Progenitor cell of endocrine pancreas (in vitro differentiated cells): ENCODE results near the gene RELCH. TPM values are rescaled to one million over a fixed set of nuclear protein-coding genes. Genes with fewer than 3 reads are reported as not detected.

Experiments
- DNase-seq: peaks from one replicate; pipeline ENCODE4 v3.0.0; 2021; ENCODE audit warnings: low spot score; ENCODE audit not compliant: unreplicated experiment
- H3K27ac Mint-ChIP-seq: 2 replicates; pipeline ENCODE4 v1.8.0; 2021; ENCODE audit warnings: mild to moderate bottlenecking, moderate library complexity, mixed read lengths
- H3K27me3 Mint-ChIP-seq: 2 replicates; pipeline ENCODE4 v1.8.0; 2021; ENCODE audit warnings: mixed read lengths
- H3K36me3 Mint-ChIP-seq: 2 replicates; pipeline ENCODE4 v1.8.0; 2022; ENCODE audit warnings: mixed read lengths; ENCODE audit not compliant: insufficient read depth
- H3K4me1 Mint-ChIP-seq: 2 replicates; pipeline ENCODE4 v1.8.0; 2021; ENCODE audit warnings: low read depth, mixed read lengths
- H3K4me3 Mint-ChIP-seq: 2 replicates; pipeline ENCODE4 v1.8.0; 2021; ENCODE audit warnings: low read depth, mild to moderate bottlenecking, moderate library complexity, mixed read lengths
- H3K9me3 Mint-ChIP-seq: 2 replicates; pipeline ENCODE4 v1.8.0; 2021; ENCODE audit warnings: low read depth, mixed read lengths
- total RNA-seq: library from RNA; stranded (reverse); gene quantifications from 2 replicates; pipeline ENCODE4 v1.2.1, GENCODE V29; 2021
- TF ChIP-seq, protein P1 (sequence below): fragments of 200-600 bp; sonication (generic); IDR thresholded peaks from one replicate; pipeline ENCODE4 v1.5.0; 2021; ENCODE audit warnings: antibody characterized with exemption, mild to moderate bottlenecking; ENCODE audit not compliant: unreplicated experiment

The RELCH gene
- total RNA-seq, 1 donor from 2014 or later, result 34.7 TPM

DNA sequence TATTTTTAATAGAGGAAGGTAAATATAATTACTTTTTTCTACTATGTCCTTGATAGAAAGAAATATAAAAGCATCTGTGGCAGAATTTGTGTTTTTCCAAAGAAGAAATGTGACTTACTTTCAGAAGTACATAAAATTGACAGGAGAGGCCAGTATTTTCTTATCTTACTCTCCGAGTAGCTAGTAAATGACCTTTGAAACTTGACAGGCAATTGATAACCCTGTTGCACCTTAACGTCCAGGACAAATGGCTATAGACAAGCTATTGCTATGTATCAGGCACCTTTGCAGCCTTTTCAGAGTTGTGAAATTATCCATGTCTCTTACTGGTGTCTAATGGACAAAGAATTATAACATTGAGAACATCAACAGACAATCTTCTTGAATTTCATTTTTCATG, 75.0 kb downstream of the RELCH start:
- Mint-ChIP-seq H3K27me3 (no peaks in the 10 kb centered on the region), H3K9me3 (no peaks in the 10 kb centered on the region)

DNA sequence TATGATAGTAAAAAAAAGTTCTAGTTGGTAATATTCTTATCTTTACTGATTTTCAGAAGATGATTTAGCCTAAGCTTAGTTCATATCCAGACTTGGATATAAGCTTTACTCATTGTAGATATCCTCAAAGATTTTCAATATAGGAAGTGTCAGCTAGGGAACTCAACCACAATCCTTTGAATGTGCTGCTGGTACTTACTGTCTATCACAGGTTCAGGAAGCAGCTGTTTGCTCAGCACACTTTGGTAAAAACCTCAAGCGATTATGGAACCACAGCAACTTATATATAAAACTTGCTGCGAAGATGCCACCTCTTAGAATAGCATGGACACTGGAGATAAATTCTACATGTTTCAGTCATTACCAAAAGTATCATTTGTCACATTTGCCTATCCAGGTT, 77.9 kb downstream of the RELCH start:
- Mint-ChIP-seq H3K4me3 (no peak overlapping the region), H3K27me3 (no peaks in the 10 kb centered on the region), H3K36me3 (peaks cover 19% of the 10 kb centered on the region), H3K27ac (no peak overlapping the region), H3K4me1 (peaks cover 9% of the 10 kb centered on the region), H3K9me3 (no peaks in the 10 kb centered on the region)
- TF ChIP-seq, protein P1, sequence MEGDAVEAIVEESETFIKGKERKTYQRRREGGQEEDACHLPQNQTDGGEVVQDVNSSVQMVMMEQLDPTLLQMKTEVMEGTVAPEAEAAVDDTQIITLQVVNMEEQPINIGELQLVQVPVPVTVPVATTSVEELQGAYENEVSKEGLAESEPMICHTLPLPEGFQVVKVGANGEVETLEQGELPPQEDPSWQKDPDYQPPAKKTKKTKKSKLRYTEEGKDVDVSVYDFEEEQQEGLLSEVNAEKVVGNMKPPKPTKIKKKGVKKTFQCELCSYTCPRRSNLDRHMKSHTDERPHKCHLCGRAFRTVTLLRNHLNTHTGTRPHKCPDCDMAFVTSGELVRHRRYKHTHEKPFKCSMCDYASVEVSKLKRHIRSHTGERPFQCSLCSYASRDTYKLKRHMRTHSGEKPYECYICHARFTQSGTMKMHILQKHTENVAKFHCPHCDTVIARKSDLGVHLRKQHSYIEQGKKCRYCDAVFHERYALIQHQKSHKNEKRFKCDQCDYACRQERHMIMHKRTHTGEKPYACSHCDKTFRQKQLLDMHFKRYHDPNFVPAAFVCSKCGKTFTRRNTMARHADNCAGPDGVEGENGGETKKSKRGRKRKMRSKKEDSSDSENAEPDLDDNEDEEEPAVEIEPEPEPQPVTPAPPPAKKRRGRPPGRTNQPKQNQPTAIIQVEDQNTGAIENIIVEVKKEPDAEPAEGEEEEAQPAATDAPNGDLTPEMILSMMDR, result no peak
- no peak for DNase-seq

More for the DNA sequence above, 75.0 kb downstream of the RELCH start:
- H3K27ac Mint-ChIP-seq, result no peak overlapping the region
- DNase-seq, result no peak
- peaks cover 9% of the 10 kb centered on the region for H3K4me1 Mint-ChIP-seq
- H3K4me3 Mint-ChIP-seq, result no peak overlapping the region
- peaks cover 34% of the 10 kb centered on the region for H3K36me3 Mint-ChIP-seq
- TF ChIP-seq, protein P1, result peak; percentile 17

GRCh38 chr18:62277045-62277444, 90.0 kb downstream of the RELCH start:
- Mint-ChIP-seq H3K4me3 (no peak overlapping the region), H3K27me3 (no peaks in the 10 kb centered on the region), H3K27ac (no peak overlapping the region), H3K9me3 (no peaks in the 10 kb centered on the region), H3K4me1 (peaks cover 14% of the 10 kb centered on the region), H3K36me3 (peaks cover 6% of the 10 kb centered on the region)
- no peak for DNase-seq
- TF ChIP-seq, protein P1, result no peak

DNA sequence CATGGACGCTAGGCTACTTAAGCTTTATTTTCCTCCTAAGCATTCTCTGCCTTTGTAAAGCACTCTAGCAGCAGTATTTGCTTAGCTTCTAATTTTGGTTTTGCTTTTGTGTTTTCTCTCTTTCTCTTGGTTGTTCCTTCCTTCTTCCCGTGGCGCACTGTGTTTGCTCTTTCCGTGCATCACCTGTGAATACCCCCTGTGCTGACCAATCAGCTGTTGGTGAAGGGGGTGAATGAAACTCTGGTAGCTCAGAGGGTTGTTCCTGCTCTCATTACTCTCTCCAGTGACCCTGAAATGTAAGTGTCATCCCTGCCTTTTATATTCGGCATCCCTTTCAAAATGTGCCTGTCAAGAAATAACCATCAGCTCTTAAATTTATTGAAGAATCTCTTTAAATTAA, 92.5 kb downstream of the RELCH start:
- TF ChIP-seq, protein P1, result no peak
- H3K4me1 Mint-ChIP-seq, result peaks cover 11% of the 10 kb centered on the region
- peaks cover 10% of the 10 kb centered on the region for H3K36me3 Mint-ChIP-seq
- H3K4me3 Mint-ChIP-seq, result no peak overlapping the region
- H3K27ac Mint-ChIP-seq, result peak overlapping the region; percentile 4
- no peaks in the 10 kb centered on the region for H3K27me3 Mint-ChIP-seq
- DNase-seq, result no peak
- no peaks in the 10 kb centered on the region for H3K9me3 Mint-ChIP-seq

DNA sequence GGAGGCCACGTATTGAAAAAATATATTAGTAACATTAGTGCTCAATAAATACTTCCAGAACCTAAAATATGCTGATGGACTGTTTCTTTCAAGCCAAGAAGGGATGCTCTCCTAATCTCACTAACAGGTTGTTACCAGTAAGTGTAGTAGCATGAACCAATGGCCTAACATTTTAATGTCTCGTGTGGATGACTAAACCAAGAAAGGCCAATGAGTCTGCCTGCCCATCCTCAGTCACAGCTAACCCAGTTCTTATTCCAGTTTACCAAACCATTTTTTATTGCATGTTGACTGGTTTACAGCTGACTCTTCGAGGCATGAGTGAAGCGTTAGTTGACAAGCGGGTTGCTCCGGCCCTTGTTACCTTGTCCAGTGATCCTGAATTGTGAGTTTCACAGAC, 93.0 kb downstream of the RELCH start:
- Mint-ChIP-seq H3K27me3 (no peaks in the 10 kb centered on the region), H3K27ac (no peak overlapping the region), H3K9me3 (no peaks in the 10 kb centered on the region), H3K4me1 (peaks cover 11% of the 10 kb centered on the region), H3K36me3 (peaks cover 10% of the 10 kb centered on the region), H3K4me3 (no peak overlapping the region)
- DNase-seq, result no peak
- TF ChIP-seq, protein P1, result no peak
